ENCODE measurements around the gene FHIT. TPM values are rescaled to one million over a fixed set of nuclear protein-coding genes. Genes with fewer than 3 reads are reported as not detected.

The FHIT gene
- total and polyA plus RNA-seq, 4 donors = 2.6 to 21.3 (median 8.7) TPM

- TF ChIP-seq, protein P1, sequence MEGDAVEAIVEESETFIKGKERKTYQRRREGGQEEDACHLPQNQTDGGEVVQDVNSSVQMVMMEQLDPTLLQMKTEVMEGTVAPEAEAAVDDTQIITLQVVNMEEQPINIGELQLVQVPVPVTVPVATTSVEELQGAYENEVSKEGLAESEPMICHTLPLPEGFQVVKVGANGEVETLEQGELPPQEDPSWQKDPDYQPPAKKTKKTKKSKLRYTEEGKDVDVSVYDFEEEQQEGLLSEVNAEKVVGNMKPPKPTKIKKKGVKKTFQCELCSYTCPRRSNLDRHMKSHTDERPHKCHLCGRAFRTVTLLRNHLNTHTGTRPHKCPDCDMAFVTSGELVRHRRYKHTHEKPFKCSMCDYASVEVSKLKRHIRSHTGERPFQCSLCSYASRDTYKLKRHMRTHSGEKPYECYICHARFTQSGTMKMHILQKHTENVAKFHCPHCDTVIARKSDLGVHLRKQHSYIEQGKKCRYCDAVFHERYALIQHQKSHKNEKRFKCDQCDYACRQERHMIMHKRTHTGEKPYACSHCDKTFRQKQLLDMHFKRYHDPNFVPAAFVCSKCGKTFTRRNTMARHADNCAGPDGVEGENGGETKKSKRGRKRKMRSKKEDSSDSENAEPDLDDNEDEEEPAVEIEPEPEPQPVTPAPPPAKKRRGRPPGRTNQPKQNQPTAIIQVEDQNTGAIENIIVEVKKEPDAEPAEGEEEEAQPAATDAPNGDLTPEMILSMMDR (IDR thresholded peaks at IDR 0.05; ENCODE audit: control extremely low read depth, extremely low read depth) = no peak
- 77 to 85% methylated on average over 15 of the region's 15 CpGs for WGBS, 2 donors
- no peak overlapping the region for H3K27ac ChIP-seq (ENCODE audit: low read depth in 1 of 2, low read length in 1 of 2)
- no peaks in the 10 kb centered on the region for H3K36me3 ChIP-seq (ENCODE audit: control insufficient read depth in 4 of 4, insufficient read depth in 4 of 4, low read length in 4 of 4)
- no peaks in the 10 kb centered on the region for H3K27me3 ChIP-seq (ENCODE audit: control insufficient read depth in 3 of 3, insufficient read depth in 3 of 3, low read length in 2 of 3)
- no peak for DNase-seq
- peaks cover 0 to 7% (median 0%) of the 10 kb centered on the region in 5 donors for H3K4me1 ChIP-seq (ENCODE audit: control insufficient read depth in 5 of 5, insufficient read depth in 5 of 5, low read length in 5 of 5)
- H3K4me3 ChIP-seq = no peak overlapping the region
- no peak for ATAC-seq (ENCODE audit: insufficient read depth, low FRiP score)
- H3K9me3 ChIP-seq (ENCODE audit: control insufficient read depth in 4 of 4, insufficient read depth in 3 of 4, low read length in 3 of 4) = peaks cover 0 to 2% (median 0%) of the 10 kb centered on the region in 4 donors
- no peak overlapping the region for H3K9ac ChIP-seq (ENCODE audit: insufficient read depth in 1 of 2, low read length in 2 of 2)
Measured at GRCh38 chr3:60147249-60147950, 1103.9 kb downstream of the FHIT start.

DNA sequence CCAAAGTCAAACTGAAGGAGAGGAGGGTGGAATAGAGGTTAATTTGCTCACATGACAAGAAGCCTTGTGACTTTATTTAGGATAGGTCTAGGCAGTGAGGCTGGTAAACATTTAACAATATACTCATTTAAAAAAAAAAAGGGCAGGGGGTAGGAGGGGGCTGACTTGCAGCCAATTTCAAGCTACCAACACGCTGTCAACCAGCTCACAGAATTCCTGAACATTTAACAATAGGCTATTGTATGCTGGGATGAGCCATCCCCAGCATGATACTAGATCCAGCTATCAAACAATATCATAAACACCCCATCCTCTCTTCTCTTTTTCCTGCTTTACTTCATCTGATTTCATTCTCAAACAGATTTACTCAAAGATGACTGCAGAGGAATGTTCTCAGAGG lies 1105.1 kb downstream of the FHIT start:
- TF ChIP-seq, protein P1 (IDR thresholded peaks at IDR 0.05; ENCODE audit: control extremely low read depth, extremely low read depth) = no peak
- Histone ChIP-seq H3K27ac (ENCODE audit: low read depth in 1 of 2, low read length in 1 of 2) (no peak overlapping the region), H3K27me3 (ENCODE audit: control insufficient read depth in 3 of 3, insufficient read depth in 3 of 3, low read length in 2 of 3) (no peaks in the 10 kb centered on the region), H3K36me3 (ENCODE audit: control insufficient read depth in 4 of 4, insufficient read depth in 4 of 4, low read length in 4 of 4) (no peaks in the 10 kb centered on the region), H3K4me3 (no peak overlapping the region), H3K9ac (ENCODE audit: insufficient read depth in 1 of 2, low read length in 2 of 2) (no peak overlapping the region), H3K4me1 (ENCODE audit: control insufficient read depth in 5 of 5, insufficient read depth in 5 of 5, low read length in 5 of 5) (peaks cover 0 to 19% (median 0%) of the 10 kb centered on the region in 5 donors), H3K9me3 (ENCODE audit: control insufficient read depth in 4 of 4, insufficient read depth in 3 of 4, low read length in 3 of 4) (peaks cover 0 to 2% (median 0%) of the 10 kb centered on the region in 4 donors)
- ATAC-seq (ENCODE audit: insufficient read depth, low FRiP score) (no peak), DNase-seq (no peak)
- 0 to 53% methylated on average over 1 of the region's 1 CpG for WGBS, 2 donors

- H3K9ac ChIP-seq (ENCODE audit: insufficient read depth in 1 of 2, low read length in 2 of 2) = no peak overlapping the region
- H3K36me3 ChIP-seq (ENCODE audit: control insufficient read depth in 4 of 4, insufficient read depth in 4 of 4, low read length in 4 of 4) = no peaks in the 10 kb centered on the region
- DNase-seq (no peak), ATAC-seq (ENCODE audit: insufficient read depth, low FRiP score) (no peak)
- no peak overlapping the region for H3K4me3 ChIP-seq
- no peaks in the 10 kb centered on the region for H3K9me3 ChIP-seq (ENCODE audit: control insufficient read depth in 4 of 4, insufficient read depth in 3 of 4, low read length in 3 of 4)
- peaks cover 0 to 24% (median 0%) of the 10 kb centered on the region in 5 donors for H3K4me1 ChIP-seq (ENCODE audit: control insufficient read depth in 5 of 5, insufficient read depth in 5 of 5, low read length in 5 of 5)
- H3K27ac ChIP-seq (ENCODE audit: low read depth in 1 of 2, low read length in 1 of 2) = no peak overlapping the region
- 85 to 95% methylated on average over 1 of the region's 1 CpG for WGBS, 2 donors
- H3K27me3 ChIP-seq (ENCODE audit: control insufficient read depth in 3 of 3, insufficient read depth in 3 of 3, low read length in 2 of 3) = no peaks in the 10 kb centered on the region
- TF ChIP-seq, protein P1 (IDR thresholded peaks at IDR 0.05; ENCODE audit: control extremely low read depth, extremely low read depth) = no peak
Measured at GRCh38 chr3:60144071-60144470, 1107.2 kb downstream of the FHIT start.

Measured in lung (tissue), 12 donors.